ENCODE results near the gene GALNT13.

GALNT13 gene

DNA sequence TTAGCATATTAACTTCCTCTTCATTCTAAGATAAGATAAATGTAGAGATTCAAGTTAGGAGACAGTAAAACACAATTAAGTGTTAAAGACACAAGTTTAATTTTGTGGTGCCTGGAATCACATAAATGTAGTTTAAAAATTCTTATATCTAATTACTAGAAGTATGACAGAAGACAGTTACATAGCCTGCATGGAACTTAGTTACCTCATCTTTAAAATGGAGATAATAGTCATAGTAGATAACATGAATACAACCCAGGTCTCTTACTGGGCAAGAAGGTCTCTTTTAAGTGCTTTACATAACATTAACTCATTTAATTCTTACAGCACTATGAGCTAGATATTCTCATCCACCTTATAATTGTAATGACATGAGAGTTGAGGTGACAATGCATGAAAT, 15.1 kb downstream of the GALNT13 start:
- DNase-seq (ENCODE audit: low read depth) = no peak
- TF ChIP-seq, protein P1, sequence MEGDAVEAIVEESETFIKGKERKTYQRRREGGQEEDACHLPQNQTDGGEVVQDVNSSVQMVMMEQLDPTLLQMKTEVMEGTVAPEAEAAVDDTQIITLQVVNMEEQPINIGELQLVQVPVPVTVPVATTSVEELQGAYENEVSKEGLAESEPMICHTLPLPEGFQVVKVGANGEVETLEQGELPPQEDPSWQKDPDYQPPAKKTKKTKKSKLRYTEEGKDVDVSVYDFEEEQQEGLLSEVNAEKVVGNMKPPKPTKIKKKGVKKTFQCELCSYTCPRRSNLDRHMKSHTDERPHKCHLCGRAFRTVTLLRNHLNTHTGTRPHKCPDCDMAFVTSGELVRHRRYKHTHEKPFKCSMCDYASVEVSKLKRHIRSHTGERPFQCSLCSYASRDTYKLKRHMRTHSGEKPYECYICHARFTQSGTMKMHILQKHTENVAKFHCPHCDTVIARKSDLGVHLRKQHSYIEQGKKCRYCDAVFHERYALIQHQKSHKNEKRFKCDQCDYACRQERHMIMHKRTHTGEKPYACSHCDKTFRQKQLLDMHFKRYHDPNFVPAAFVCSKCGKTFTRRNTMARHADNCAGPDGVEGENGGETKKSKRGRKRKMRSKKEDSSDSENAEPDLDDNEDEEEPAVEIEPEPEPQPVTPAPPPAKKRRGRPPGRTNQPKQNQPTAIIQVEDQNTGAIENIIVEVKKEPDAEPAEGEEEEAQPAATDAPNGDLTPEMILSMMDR (IDR thresholded peaks at IDR 0.05; ENCODE audit: insufficient read depth, low read depth, low read length, missing control alignments) = no peak
- no peak overlapping the region for H3K4me3 ChIP-seq (ENCODE audit: low read depth, low read length)

DNA sequence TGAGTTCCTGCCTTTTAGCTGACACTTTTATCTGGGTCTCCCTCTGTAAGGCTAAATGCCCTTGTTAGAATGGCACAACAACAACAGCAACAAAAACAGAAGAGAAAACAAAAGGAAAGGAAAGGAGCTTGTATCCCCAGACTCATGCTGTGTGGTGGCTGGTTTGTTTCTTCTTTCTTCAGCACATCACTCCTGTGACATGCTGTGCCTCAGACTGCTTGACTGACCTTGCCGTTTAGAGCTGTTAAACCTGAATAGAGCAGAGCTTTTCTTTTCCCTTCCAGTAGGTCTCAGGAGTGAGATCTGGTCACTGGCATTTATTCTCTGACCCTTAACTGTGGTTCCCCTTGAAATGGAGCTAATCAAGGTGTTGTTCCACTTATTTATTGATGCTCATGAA, 18.9 kb downstream of the GALNT13 start:
- no peak overlapping the region for H3K4me3 ChIP-seq (ENCODE audit: low read depth, low read length)
- DNase-seq (ENCODE audit: low read depth) = no peak
- TF ChIP-seq, protein P1 (IDR thresholded peaks at IDR 0.05; ENCODE audit: insufficient read depth, low read depth, low read length, missing control alignments) = no peak

DNA sequence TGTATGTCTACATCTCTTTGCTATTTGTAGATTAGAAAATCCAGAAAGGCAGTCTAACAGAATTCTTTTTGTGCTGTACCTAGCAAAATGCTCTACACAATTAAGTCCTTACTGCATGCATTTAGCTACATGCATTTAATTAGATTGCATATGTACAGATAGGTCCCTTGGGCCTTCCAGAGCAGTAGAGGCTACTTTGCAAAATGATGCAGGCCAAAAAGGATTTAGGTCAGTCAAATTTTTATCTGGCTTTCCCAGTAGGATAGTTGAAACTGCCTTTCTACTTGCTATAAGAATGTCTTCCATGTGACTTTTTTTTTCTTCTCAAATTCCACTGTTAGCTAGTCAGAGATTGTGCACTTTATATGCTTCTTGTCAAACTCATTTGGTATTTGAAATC, 19.3 kb downstream of the GALNT13 start:
- no peak overlapping the region for H3K4me3 ChIP-seq (ENCODE audit: low read depth, low read length)
- TF ChIP-seq, protein P1 (IDR thresholded peaks at IDR 0.05; ENCODE audit: insufficient read depth, low read depth, low read length, missing control alignments) = no peak
- DNase-seq (ENCODE audit: low read depth) = no peak

DNA sequence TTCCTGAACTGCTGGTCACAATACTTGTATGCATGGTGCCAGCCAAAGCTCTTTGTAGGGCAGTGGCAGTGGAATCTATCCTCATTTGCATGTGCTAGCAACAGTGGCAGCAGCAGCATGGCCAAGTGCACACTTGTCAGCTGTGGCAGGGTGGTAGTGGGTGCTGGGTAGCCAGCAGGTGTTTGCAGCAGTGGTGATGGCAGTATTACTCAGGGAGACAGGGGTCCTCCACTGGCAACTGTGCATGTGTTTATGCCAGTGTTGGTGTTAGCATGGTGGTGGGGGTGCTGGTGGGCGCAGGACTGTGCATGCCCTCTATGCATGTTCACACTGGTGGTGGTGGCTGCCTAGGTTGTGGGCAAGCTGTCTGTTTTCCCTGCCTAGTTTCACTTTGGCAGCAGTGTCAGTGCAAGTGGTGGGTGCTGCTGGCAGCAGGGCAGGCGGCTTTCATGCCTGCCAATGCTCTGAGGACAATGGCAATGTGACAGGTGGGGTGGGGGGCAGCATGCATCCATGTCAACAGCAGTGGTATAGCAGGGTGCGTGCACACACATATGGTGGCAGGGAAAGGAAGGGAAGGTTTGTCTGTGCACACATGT, 41.2 kb downstream of the GALNT13 start:
- DNase-seq (ENCODE audit: low read depth) = no peak
- no peak overlapping the region for H3K4me3 ChIP-seq (ENCODE audit: low read depth, low read length)
- TF ChIP-seq, protein P1 (IDR thresholded peaks at IDR 0.05; ENCODE audit: insufficient read depth, low read depth, low read length, missing control alignments) = no peak

DNA sequence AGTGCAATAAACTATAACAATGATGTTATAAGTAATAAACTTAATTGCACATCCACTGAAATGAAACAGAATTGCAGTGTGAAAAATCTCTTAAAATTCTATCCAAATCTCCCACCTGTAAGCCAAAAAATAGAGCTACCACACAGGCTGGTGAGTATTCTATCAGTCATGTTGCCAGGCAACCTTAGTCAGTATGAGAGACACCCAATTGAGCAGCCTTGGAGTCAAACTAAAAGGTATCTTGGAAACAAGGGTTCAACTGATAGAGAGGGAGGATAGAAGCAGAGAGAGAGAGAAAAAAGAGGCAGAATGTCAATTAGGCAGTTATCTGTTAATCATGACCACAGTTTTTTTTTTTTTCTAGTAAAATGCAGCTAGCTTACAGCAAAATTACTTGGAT, 45.8 kb downstream of the GALNT13 start:
- H3K4me3 ChIP-seq (ENCODE audit: low read depth, low read length) = no peak overlapping the region
- TF ChIP-seq, protein P1 (IDR thresholded peaks at IDR 0.05; ENCODE audit: insufficient read depth, low read depth, low read length, missing control alignments) = no peak
- no peak for DNase-seq (ENCODE audit: low read depth)

DNA sequence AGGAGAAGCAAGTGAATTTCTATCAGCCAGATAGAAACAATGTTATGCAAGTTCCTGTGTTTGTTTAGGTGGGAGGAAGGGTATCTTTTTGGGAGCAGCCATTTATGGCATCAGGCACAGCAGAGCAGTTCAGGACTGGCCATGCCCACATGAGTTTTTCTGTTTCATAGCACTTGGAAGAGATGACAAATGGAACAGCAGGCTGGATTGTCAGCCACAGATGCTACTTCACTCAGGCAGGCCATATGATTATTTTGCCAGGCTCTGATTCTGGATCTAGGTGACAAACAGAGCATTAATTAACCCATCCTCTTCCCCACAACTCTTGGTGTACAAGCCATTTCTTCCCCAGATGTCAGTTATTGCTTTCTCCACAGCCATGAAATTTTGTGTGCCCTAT, 63.8 kb downstream of the GALNT13 start:
- DNase-seq (ENCODE audit: low read depth) = no peak
- no peak overlapping the region for H3K4me3 ChIP-seq (ENCODE audit: low read depth, low read length)
- TF ChIP-seq, protein P1 (IDR thresholded peaks at IDR 0.05; ENCODE audit: insufficient read depth, low read depth, low read length, missing control alignments) = no peak

DNA sequence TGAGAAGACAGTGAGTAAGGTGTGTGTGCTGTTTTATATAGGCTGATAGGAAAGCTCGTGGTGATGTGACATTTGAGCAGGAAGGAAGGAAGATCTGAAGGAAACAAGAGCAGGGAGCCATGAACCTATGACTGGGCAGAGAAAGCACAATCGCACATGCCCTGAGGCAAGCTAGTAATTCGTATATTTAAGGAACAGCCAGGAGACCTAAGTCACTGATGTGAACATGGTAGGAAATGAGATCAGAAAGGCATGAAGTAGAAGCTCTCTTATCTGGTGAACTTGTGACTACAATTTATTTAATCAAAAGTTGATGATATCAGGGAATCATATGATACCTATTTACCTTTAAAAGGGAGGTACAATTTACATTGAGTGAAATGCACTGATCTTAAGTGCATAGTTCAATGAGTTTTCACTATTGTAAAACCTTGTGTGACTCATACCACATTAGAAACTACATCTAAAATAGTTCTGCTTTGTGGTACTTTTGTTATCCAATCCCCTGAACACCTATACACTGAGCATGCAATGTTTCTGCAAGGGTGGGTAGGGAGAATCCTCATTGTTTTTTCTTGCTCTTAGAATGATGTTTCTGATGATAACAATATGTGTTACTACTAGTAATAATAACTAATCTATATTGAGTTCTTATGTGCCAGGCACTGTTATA, 67.5 kb downstream of the GALNT13 start:
- TF ChIP-seq, protein P1 (IDR thresholded peaks at IDR 0.05; ENCODE audit: insufficient read depth, low read depth, low read length, missing control alignments) = no peak
- DNase-seq (ENCODE audit: low read depth) = peak; percentile 2
- H3K4me3 ChIP-seq (ENCODE audit: low read depth, low read length) = no peak overlapping the region

Measured in GM12865 (cell line).